HG03521 (cell line): Measurements from ENCODE around the gene RRP15.

ENCODE experiments used
- ATAC-seq: cut with Tn5 transposase; IDR thresholded peaks from one replicate; pipeline ENCODE4 v1.9.1; 2021; ENCODE audit warnings: mild to moderate bottlenecking, moderate library complexity; ENCODE audit not compliant: unreplicated experiment

RRP15 gene

DNA sequence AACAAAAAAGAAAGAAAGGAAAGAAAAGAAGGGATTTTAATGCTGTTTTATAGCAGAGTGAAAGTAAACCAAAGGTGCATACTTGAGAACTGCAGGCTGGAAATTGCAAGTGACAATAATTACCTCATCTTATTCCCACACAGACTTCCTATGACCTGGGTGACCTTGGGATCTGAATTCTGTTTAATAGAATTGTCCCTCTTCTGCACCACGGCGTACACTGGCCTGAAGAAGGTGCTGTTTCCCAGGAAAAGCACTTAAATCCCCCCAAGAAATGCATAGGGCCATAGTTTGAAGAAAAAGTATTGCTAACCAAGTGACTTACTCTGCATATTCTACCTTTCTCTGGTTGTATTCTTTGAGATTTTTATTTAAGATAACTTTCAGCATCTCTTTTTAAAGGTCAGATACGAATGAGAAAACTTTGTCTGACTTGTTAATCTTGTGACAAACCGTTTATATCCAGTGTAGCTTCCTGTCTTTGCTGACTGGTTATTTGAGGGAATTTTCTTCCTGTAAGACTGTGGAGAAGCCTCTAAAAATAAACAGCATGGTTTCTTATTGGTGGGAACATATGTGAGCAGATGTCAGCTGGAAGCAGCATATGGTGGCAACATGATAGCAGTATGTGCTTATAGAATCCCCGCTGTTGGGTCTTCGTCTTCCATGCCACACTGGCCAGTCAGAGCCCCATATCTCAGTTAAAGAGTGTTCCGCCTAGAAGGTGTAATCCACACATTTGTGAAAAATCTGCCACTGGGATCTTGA is 76.4 kb downstream of the RRP15 start:
- no peak for ATAC-seq

DNA sequence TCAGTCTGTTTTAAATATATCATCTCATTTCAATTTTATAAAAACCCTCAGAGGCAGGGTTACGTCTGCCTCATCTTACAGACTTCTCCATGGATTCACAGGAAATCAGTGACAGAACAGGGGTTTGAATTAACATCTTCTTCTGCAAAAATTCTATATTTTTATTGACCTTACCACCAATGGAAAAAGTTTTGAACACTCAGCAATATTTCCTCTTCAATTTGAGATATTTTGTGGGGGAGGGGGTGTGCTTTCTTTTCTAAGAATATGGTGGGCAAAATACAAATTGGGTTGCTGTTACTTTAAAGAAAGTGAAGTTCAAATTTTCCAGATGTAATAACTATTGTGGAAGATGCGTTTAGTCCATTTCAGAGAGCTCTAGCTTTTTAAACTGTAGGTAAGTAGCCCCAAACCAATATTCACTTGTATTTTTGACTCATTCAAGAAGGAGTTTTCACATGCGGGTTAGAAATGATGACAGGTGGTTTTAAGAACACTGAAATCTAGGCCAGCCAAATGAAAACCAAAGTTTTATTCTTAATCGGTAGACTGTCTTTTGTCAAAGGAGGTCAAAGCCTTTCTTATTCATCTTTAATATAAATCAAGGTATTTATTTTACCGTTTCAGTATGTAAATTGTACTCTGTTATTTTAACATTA is 77.5 kb downstream of the RRP15 start:
- ATAC-seq, result no peak

DNA sequence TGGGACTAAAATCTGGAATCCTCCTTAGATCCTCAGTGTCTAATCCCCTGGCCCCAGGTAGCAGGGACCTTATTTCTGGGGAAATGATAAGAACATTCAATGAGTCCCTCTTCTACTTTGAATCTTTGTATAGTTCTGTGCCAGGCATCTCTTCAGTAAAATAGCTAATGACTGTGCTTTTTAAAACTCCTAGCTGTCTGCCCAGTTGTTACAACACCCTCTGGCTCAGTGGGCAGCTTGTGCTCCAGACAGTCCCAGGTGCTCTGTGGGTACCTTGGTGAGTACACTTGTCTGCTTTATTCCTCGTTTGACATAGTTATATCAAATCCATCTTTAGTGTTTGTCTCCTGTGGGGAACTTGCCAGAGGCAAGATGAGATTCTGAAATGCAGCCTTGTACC is 78.0 kb downstream of the RRP15 start:
- no peak for ATAC-seq

DNA sequence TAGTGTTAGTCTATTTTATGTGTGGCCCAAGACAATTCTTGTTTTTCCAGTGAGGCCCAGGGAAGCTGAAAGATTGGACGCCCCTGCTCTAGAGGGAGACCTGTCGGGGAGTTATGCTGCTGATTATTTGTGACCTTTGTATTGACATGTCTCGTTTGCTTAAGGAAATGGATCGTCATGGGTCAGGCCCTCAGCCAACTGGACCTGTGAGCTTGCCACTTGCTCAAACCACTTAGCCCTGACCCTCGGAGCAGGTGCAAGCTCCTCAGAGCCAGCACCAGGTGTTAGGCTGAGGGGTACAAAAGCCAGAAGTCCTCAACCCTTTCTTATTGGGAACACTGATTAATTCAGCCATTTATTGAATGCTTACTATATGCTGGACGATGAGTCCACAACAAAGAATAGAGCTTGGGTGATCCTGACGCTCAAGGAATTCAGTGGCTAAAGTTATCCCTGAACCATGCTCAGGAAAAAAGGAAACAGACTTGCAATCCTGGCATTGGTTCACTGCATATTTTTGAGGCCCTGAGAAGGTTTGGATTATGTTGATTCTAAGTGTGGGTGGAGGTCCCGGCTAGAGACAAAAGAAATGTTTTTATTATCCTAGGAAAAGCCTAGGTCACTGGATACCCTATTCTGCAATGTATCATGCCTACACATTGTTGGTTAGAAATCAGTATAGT is 79.1 kb downstream of the RRP15 start:
- ATAC-seq, result no peak

DNA sequence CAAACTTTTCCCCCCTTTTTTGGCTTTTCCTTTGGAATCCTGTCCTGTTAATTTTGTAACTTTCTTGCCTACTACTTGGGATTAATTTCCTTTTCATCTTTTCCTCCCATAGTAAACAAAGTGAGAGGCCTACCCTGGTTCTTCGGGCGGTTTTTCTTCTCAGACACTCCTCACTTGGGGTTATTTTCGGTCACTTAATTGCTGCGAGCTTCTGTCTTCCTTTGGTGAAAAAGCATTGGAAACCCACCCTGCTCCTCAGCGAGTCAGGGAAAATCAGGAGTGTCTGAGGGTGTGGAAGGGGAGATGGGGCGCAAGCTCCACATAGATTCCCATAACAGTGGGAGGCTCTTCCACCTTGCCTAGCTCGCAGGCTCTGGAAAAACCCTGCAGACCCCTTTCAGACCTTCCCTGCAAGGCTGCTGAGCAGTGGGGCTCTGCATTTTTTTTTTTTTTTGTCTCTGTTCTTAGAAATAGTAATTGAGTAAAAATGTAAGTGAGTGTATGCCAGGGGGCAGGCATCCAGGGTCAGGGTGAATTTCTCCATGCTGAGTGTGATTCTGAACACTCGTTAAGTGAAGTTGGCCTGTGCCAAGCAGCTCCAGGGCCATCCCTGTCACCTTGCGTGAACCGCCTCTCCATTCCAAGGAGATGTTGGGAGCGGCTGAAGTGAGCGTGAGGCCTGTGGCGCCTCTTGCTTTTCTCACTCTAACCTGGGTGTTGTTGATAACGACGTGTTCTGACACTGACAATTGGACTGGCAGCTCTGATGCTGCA is 80.3 kb downstream of the RRP15 start:
- ATAC-seq, result no peak

DNA sequence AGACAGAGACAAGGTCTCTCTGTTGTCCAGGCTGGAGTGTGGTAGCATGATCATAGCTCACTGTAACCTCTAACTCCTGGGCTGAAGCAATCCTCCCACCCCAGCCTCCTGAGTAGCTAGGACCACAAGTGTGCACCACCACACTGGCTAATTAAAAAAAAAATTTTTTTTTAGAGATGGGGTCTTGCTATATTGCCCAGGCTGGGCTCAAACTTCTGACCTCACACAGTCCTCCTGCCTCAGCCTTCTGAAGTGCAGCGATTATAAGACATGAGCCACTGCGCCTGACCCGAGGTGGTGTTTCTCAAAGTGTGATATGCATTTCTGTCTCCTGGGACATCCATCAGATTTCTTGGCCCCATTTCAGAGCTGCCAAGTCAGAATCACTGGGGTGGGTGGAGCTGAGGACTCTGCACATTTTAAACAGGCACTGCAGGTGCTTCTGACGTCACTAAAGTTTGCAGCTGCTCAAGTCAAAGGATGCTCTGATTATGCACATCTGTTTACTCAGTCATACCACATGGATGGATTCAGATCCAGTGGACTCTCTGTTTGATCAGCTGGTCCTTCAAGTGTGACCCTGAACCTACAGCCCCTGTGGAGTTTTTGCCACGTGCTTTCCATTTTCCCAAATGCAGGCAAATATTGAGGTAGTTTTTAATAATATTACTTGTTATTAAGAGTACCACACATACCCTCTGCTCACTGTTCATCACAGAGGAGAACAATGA is 81.4 kb downstream of the RRP15 start:
- no peak for ATAC-seq

DNA sequence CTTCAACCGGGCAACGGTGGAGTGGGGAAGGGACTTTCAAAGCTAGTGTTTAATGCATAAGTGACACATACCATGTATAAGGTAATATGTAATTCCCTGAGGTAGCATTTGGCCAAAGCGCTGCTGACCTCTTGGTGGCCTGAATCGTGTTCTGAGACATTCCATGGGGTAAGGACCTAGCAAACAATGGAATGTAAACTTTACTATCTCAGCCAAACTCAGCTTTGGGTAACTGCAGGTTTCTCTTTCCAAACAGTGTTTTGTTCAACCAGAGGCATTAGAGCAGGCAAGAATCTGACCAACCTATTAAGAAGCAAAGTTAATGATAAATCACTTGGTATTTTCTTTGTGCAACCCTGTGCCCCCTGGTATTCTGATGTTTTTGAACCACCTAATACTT is 82.0 kb downstream of the RRP15 start:
- no peak for ATAC-seq

DNA sequence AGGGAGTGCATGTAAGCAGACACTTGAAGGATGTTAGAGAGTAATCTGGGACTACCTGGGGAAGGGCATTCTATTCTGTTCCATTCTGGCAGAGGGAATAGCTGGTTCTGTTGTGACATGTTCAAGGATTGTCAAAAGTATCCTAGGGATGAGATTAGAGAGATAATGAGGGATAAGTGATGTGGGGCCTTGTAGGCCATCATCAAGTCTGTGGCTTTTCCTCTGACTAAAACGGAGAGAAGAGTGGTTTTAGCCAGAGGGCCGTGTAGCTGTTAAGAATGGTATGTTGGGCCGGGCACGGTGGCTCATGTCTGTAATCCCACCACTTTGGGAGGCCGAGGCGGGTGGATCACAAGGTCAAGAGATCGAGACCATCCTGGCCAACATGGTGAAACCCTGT is 83.6 kb downstream of the RRP15 start:
- ATAC-seq, result no peak

DNA sequence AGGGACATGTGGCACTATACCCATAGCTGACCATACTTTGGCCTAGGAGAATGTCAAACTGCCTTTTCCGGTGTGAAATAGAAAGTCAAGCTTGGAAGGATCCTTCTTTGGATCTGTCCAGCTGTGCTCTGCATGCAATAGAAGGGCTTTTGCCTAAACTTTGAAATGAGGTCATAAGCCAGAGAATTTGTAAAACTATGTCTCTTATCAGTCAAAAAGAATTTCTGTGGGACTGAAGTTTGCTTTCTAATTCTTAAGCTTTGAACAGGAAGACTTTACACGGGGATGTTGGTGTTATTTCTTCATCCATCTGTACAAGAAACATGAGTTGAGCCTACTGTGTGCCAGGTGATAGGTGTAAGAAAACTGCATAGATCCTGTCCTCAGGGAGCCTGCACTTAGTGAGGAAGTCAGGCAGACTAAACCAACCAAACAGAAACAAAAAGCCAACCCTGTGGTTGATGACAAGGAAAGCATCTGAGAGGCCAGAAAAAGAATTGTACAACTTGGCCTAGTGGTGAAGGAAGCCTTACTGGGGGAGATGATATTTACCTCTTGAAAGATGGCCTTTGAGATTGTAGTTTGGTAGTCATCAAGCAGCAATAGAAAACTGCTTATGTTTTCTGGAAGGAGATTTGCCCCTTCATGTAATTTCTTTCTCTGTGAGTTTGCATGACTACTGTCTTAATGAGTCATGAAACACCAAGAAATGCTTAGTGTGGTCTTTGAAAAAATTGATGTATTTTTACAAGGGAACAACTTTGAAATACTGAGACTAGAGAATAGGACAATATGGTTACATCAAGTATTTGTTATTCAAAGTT is 84.8 kb downstream of the RRP15 start:
- ATAC-seq, result no peak

DNA sequence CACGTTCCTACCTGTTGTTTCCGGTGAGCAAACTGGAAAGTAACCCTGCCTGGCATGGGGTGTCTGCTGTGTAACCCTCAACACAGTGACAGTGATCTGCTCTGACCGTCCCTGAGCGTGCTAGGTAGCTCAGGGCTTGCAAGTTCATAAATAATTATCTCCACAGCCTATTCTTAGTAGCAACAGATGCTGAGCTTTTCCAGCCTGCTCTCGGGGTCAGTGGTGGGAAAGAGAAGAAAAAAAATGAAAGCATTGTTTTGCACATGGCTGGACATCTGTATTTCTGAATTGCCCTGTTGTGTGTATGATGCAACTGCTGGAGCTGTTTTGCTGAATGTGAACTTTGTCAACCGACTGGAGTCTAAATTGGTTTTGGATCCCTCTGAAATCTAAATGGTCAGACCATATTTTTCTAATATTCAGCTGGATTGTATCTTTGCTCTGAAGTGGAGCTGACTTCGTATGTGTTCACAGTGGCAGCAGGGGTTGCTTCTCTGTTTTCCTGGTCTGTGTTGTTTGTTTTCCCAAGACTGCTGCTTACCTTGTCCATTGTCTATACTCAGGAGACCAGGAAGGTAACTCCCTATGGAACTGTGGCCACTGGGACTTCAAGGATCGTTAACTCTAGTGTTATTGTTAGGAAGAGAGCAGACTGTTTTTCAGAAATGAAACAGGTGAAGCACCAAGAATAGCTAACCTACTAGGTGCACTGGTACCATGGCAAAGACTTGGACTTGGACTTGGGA is 87.0 kb downstream of the RRP15 start:
- no peak for ATAC-seq

DNA sequence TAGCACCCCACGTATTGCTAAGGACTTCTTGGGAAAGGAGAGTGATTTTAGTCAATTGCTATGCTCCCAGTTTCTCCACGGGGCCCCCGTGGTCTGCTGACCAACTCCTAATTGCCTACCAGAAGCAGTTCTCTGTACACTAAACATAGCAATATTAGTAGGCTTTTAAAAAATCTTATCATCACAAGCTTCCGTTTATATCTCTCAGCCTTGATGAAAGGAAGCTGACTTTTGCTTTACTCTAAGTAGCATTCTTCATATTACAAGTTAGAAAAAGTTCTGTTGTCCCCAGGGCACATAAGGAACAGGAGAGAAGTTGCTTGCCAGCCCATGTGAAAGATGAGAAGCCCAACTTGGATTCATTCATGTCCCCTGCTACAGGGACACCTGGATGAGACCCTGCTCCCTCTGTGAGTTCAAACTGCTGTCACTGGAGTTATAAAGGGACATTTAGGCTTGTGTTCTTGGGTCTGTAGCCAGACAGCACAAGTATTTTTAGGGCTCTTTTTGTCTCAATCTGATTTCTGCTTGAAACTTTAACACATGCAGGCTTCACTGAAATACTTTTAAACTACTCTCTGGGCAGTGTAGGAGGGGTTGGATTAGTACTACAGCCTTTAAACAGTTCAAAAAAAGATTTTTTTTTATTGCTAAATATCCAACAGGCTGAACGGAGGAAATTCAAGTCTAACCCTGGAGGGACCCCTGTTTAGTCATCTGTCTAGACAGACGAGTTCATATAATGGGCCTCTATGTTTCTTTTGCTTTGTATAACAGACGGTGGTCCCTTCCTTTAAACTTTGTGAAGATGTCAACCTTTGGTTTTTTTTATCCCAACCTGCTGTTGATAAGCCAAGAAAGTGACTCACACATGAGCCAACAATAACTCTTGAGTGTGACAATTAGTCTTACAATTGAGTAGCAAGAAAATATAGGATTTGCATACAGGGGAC is 89.6 kb downstream of the RRP15 start:
- no peak for ATAC-seq

DNA sequence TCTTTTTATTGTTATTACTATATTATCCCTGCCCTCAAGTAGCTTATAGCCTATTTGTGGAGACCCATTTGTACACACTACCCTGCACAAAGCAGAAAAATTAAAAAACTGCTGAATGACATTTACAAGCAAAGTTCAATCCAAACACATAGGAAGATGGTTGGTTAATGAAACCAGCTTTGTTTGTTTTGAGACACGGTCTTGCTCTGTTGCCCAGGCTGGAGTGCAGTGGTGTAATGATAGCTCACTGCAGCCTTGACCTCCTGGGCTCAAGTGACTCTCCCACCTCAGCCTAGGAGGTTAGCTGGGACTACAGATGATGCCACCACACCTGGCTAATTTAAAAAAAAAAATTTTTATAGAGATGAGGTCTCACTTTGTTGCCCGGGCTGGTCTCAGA is 91.6 kb downstream of the RRP15 start:
- peak; percentile 20 for ATAC-seq

DNA sequence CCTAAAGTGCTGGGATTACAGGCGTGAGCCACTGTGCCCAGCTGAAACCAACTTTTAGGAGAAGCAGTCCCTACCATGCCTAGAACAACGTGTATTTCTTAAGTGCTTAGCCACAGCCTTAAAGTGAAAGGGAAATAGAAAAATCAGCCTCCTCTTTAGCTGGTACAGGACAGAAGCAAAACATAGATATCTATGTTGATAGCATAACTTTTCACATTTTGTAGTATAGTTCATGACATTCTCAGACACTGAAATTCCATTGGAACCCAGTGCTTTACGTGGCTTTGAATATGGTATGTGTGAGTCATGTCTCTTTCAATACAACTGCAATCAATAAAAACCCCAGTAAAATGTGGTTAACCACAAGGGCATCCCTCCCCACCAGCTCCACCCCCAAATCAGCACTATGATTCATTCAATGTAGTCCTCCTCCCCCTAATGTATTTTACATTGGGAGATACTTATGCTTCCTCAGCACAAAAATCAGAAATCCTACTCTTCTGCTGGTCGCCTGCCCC is 92.1 kb downstream of the RRP15 start:
- peak; percentile 78 for ATAC-seq

DNA sequence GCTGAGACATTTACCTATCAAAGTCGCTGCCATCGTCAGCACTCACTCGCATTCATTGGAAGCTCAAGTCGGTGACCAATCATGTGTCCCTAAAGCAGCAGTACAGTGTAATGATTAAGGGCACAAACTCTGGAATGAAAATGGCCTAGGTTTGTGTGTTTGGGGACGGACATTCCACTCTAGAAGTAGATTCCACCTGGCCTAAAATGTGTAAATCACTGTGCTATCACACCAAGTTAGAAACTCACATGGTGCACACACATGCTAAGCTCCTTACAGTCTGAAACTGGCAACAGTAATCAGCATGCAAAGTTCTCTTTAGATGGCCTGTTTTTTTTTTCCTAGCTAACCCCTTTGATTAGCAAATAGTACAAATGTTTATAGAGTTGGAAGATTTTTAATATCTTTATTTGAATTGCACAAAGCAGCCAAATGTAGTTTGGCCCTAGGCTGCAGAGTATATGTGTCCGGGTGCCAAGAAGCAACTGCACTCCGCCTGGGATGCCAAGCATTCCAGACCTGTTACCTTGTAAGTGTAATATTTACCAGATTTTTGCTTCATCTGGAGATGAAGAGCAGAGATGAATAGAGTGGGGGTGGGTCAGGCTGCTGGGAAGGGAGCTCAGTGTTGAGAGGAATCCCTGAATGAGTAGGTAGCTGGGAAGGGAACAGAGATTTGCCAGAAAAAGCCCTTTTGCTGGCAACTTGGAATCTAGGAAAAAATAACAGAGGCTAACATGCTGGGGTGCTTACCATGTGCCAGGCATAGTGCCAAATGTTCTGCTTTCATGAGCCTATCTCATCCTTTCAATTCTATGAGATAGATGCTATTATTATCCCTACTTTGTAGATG is 95.3 kb downstream of the RRP15 start:
- ATAC-seq, result no peak

DNA sequence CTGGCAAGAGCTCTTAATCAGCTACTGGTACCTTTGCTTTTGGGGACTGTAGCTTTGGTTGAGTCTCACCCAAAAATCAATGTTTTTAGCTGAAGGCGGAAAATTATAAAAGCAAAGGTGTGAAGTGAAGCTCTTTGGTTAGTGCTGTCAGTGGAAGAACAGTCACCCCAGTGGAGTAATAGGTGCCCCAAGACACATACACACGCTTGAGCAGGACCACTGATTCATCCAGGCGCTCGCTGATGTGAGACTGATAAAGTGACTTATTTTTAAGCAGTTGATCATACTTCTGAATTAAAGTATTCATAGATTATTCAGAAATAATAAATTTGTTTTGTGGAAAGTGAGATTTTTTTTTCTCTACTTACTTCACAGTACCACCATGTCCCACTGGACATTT is 97.2 kb downstream of the RRP15 start:
- ATAC-seq, result no peak

DNA sequence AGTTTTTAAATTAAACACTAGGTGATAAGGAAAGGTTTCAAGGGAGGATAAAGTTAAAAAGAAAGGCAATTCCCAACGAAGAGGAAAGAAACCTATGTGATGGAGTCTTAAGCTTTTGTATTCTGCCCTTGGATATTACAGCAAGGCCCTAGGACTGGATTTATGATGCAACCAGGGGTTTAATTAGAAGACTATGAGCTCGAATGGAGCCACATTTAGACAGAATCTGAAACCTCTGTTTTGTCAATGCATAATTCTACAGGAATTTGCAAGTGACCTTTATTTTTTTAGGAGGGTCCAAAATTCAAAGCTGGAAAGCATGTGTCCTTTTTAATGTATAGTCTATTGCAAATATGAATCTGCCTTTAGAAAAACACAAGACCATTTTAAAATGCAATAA is 98.0 kb downstream of the RRP15 start:
- no peak for ATAC-seq

DNA sequence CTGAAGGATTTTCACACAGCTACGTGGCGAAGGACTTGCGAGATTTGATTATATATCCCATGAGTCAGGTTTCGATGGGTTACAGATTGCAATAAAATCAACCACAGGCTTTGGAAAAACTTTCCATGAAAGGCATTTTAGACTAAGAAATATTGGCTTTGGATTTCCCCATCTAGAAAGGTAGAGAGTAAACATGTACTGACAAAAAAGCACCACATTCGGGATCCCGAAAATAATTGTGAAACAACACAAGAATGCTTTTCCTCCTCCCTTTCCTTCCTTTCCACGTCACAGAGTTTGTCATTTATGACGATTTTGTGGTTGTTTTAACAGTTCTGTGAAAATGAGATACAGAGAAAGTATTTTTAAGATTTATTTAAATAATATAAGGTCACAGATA is 98.6 kb downstream of the RRP15 start:
- no peak for ATAC-seq
